ENCODE data around the gene TMEM163.

- TF ChIP-seq POLR2AphosphoS5 (IDR thresholded peaks at IDR 0.05; ENCODE audit: low read depth, low read length) (no peak), SPI1 (IDR thresholded peaks at IDR 0.05; ENCODE audit: low read depth, low read length) (no peak), POLR2A (IDR thresholded peaks at IDR 0.05; ENCODE audit: low read depth, low read length) (no peak), POU2F2 (IDR thresholded peaks at IDR 0.05; ENCODE audit: low read depth, low read length) (no peak), PAX5 (IDR thresholded peaks at IDR 0.05; ENCODE audit: insufficient read depth, low read length, severe bottlenecking) (no peak)
Observed at GRCh38 chr2:134703426-134703825, 15.4 kb downstream of the TMEM163 start.
